Glomerular endothelial cell (primary cell): ENCODE results near the gene ASB12. TPM values are rescaled to one million over a fixed set of nuclear protein-coding genes. Genes with fewer than 3 reads are reported as not detected.
"Not testable (repeated sequence)": the region's sequence is repeated elsewhere in the genome, so short reads cannot be mapped to it uniquely, and the experiment has no call there.

Source experiments
- DNase-seq: peaks from one replicate; pipeline ENCODE4 v3.0.0-alpha.2; 2011; ENCODE audit warnings: low read depth, low spot score; ENCODE audit errors: extremely low read depth
- total RNA-seq: library from RNA; depleted of rRNA; stranded (reverse); fragments of >200 nt; gene quantifications from 2 replicates; pipeline ENCODE4 v1.2.3, GENCODE V29; 2015

The ASB12 gene, protein sequence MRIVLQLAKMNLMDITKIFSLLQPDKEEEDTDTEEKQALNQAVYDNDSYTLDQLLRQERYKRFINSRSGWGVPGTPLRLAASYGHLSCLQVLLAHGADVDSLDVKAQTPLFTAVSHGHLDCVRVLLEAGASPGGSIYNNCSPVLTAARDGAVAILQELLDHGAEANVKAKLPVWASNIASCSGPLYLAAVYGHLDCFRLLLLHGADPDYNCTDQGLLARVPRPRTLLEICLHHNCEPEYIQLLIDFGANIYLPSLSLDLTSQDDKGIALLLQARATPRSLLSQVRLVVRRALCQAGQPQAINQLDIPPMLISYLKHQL
- 2.0 TPM in 1 of 2 replicates, not detected in the other for total RNA-seq

DNA sequence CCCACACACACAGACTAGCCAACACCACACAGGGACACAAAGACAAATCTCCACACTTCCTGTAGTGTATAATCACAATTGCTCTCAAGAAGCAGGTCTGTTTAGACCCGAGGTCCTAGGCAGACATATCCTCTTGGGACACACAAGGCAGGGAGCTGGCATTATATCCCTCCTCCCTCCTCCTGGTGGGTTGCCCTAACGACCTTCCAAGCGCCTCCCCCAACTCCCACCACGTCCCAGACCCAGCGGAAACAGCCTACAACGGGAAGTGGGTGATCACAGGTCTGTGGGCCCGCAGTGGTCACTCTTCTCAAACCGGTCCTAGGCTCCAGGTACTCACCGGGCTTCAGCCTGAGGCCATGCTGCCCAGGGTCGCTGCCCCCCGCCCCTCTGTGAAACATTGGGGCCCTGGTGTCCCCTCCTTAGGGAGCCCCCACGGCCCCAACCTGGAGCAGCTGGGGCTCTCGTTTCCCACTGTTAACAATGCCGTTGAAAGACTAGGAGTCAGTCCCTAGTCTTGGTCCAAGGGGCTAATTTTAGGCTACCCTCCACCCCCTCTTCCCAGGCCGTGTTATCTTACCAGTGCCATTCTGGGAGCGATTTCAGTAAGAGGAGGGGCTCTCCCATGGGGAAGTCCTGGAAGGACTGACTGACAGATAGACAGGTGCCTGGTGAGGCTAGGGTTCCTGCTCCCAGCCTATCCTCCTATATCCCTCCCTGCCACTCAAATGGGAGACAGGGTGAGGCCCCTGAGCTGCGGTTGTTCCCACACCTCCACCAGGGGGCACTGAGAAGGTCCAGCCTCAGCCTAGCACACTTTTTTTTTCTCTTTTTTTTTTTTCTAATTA, at the start of gene ASB12:
Gene ASB12, minus strand, starts transcription at position 485 of the 848 bp plus-strand sequence. CDS start 4,957 bp downstream, outside the sequence.
- DNase-seq = no peak

DNA sequence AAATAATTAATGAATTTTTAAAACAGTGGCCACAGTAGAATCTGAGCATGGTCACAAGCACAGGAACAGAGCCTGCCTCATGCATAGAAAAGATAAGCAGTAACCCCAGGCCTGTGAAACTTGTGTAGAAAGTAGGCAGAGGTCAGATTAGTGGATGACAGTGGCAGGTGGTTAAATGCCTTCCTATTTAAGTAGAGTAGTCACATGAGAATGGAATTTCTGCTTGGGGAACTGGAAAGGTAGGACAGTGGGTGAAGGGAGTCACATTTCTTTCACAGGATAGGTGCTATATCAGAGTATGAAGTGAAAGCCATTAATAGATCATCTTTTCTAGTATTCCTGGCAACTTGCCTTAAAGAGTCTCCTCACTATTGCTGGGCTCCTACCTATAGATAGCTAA, 34.9 kb upstream of the ASB12 start:
- DNase-seq = no peak

DNA sequence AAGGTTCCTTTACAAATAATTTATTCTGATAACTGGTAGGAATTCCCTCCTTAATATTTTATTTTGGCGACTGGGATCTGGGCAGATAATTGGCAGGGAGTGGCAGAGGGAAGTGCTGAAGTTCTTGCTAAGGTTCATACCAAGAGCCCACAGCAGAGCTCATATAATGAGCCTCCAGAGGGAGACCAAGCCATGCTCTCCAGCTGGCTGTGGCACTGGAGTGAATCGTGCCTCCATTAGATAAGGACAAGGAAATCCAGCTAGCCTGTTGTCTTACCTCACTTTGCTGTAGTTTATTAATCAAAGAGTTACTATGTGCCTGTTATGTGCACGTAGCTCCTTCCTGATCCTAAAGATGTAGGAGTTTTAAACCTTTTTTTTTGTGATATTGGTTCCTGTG, 1.3 kb downstream of the ASB12 start:
- no peak for DNase-seq

DNA sequence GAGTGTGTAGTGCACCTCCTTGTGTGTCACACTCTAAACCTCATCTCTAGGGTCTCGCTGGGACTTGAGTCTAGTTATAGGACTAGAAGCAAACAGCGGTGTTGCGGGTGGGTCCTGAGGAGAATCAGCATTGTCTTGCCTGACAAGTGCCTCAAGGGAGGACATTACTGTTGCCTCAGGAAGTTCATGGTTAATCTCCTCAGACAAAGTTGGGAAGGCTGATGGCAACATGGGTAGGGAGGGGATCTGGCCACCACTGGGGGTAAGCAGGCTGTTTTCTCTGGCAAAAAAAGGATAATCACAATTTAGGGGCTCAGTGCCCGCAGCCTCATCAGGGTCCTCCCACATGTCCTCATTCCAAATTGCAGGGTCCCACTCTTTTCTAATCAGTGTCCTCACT, 12.4 kb downstream of the ASB12 start:
- no peak for DNase-seq

DNA sequence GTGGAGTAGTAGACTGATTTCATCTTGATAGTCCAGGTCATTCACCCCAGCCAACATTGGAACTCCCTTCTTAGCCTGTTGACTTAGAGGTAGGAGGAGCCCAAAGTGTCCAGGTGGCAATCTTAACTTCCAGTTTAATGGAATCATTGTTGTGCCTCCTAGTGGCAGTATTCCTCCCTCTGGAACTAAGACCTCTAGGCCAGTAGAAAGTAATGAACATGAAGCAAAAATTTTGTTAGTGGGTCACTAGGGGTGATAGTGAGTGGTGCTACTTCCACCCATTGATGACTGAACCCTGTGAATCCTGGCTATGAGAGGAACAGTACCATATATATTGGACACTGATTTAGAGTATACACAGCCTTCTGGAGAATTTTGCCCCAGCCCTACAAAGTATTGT, 16.4 kb downstream of the ASB12 start:
- not testable (repeated sequence) for DNase-seq

DNA sequence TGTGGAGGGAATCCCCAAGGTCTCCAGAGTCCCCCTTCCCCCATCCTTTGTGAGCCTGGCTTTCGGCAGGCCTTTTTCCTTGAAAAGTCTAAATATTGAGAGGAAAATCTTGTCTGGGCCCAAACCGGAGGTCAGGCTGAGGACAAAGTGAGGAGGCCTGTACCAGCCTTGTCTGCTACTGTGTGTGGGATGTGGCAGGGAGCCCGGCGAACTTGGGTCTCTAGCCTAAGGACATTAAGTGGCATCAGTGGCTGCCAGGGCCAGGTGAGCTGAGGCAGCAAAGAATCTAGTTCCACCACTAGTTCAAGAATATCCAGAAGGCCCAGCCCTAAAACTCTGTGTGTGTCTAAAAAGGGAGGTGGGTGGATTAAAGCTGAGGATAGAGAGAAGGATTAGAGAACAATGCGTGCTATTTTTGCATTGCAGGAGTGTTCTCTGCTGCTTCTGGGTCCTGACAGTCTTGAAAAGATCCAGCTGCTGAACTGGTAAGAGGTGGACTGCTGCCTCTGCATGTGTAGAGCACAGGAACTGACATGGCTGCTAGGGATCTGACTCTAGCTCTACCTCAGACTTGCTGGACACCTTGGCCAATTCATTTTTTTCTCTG, 23.7 kb downstream of the ASB12 start:
- DNase-seq = no peak

DNA sequence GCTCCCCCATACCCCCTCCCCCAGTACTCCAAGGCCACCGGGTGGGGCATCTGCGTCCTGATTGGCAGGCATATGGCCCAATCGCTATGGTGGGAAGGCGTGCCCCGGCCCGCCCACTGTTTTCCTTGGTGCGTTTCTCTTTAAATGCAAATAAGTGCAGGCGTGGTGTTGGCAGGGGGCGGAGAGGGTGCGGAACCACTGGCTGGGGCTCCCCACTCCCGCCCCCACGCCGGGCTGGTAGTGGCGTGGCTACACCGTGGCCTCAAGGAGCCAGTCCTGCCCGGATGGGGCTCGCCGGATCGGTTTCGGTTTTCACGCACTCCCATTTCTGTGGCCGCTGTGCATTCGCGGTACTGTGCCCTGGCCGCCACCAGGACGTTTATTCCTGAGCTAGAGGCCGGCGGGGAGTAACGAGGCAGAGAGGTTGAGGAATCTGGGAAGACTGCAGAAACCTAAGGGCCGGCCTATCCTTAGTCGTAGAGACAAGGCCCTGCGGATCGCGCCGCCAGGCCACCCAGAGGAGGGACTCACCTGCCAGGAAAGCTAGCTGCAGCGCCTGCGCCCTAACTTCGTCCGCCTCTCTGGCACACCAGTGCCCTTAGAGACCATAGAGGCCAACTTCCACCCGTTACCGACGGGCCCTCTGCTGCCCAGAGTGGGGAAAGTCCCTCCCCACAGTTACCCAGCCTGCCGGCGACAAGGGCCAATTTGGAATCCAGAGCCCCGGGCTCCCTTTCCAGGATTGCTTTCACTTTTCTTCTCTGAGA, 24.5 kb downstream of the ASB12 start:
- peak; percentile 42 for DNase-seq

DNA sequence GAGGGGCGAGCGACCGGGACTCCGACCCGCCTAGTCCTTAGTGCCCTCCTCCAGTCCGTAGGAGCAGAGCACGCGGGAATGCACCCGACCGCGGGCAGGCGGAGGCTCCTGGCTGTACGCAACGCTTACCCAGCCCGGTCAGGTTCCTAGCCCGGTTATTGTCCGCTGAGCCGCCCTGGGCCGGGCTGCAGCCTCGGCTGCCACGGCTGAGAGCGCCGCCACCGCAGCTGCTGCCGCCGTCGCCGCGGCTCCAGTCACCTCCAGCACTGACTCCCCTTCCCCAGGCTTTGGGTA, 25.0 kb downstream of the ASB12 start, which contains the start of gene AMER1:
Gene AMER1, minus strand, starts transcription at position 268 of the 294 bp plus-strand sequence. CDS start 12,422 bp downstream, outside the sequence.
- no peak for DNase-seq

DNA sequence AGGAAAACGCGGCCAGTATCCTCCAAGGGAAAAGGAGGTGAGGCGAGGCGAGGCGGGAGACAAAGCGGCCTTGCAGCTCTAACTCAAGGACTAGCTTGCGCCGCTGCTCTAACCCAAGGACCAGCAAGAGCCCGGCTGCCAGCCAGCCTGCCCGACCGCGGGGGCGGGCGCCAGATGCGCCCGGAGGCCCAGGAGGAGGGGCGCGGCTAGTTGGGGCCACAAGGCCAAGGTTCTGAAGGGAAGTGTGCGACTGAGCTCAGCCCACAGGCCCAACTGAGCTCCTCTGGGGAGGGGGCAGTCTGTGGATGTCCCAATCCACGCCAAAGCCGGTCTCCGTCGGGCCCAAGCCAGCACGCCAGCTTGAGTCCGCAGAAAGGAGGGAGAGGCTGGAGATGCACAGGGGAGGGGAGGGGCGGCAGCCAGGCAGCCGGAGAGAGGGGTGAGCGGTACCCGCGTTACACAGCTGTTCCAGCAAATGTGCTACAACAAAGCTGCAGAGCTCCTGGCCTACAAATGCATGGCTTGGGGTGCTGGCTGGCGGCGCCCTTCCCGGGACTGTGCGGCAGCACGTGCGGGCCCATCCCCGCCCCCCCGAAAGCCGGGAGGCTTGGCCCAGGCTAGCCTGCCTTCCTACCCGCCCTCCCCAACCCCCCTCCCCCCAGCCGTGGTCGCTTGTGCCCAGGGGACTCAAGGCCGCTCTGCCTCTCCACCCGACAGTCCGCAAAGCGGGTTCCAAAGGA, 25.5 kb downstream of the ASB12 start:
- no peak for DNase-seq

DNA sequence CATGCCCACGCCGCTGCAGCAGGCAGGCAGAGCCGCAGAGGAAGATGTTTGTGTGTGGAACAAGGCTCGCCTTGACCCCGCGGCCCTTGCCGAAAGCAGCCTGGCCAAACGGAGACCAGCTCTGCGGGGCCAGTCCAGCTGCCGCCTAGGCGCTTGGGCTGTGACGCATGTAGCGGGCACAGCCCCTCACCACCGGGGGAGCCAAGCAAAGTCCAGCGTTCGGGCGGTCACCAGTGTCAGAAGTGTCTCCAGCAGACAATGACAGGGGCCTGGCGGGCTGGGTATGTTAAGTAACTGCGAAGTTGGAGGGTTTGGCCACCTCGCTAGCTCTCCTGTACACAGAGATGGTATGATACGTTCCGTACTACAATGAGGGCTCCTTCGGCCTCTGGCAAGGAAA, 26.2 kb downstream of the ASB12 start:
- DNase-seq = no peak

DNA sequence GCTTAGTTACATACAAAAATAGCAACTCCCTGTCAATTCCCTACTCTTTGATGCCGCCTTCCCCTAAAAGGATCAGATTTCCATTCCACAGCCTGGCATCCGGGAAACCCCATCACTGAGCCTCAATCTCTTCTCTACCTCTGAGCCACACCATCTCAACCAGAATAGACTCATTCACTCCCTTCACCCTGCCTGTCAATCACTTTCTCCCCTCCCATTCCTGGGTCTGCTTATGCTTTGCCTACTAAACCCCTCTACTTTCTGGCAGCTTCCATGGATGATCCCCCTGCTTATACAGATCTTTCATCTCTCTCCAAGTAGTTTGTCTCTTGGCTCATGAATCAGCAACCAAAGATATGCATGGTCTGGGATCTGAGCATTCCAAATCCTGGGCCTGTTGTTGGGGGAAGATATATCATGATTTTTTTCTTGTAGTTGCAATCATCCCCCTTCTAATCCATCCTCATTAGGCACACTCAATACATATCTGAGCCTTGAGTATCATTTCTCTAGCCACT, 27.5 kb downstream of the ASB12 start:
- no peak for DNase-seq

DNA sequence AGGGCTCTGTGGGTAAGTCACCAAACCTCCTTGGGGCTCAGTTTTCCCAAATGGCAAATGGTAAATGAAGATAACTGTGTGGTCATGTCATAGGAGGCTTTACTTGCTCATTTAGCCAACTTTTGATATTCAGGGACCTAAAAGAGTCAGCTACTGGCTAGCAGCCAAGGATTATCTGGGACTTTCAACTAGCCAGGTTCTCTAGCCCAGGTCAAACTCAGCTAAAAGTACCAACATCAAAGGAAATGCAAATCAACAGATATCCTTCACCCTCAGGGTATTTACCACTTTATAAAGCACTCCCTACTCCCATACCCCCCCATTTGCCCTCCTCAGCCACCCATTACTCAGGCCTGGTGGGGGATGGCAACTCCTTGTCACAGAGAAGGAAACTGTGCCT, 32.4 kb downstream of the ASB12 start:
- no peak for DNase-seq

DNA sequence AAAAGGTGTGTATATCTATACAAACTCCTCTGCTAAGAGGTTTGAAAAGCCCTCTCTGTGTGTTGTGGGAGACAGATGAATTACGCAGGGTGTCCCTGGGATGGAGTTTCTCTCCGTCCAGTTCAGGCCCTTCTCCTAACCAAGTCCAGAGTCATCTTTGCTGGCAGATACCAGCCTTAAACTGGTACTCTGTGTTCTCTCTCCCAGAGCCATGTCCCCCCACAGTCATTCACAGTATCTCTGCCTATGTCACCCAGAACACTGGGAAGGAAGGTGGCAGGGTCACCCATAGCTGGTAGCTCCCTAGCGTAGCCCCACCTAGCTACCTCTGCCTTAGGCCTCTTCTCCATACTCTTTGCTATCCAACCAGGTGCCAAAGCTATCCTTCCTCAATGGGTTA, 33.8 kb downstream of the ASB12 start:
- DNase-seq = no peak

DNA sequence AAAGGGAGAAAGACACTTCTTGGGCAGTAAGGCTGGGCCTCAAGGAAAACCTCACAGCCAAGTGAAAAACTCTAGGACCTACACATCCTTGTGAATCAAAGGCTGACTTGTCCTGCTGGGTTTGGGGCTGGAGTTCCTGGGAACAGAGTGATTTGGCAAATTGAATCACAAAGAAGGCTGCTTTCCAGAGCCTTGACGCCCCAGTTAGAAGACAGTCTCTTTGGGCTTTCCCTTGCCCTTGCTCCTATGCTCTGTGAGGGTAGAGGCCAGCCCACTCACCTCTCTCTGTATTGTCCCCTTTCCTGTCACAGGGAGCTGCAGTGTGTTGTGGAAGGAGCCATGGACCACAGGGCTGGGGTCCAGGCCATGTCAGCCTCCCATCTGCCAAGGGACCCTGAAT, 34.5 kb downstream of the ASB12 start:
- DNase-seq = no peak

DNA sequence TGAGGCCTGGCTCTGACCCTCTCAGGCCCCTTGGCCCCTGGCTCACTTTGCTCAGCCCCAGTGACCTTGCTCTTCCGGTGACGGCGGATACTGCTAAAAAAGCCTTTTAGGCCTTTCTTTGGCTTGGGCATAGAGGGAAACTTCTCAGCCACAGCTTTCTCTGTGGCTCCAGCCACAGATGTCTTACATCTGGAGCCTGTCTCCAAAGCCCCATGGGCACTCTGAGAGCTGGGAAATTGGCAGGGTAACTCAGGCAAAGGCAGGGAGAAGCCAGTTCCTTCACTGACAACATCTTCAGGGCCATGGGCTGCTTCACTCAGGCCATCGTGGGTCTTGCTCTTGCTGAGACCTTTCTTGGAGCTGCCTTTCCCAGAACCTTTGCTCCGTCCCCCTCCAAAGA, 37.7 kb downstream of the ASB12 start:
- DNase-seq = no peak

DNA sequence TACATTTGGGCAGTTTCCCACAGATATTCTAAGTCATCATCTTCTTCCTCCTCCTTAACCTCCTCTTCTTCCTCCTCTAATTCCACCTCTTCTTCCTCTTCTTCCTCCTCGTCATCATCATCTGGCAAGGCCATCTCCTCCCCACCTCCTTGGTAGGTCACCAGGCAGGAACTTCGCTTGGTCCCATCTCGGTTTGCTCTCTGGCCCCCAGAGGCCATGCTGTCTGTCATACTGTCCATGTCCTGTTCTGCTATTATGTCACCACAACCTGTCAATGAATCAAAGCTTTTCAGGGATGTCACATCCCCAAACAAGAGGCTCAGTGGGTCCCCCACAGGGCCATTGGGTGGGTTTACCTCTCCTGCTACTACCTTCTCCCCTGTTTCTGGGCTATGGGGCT, 38.4 kb downstream of the ASB12 start:
- DNase-seq = no peak

DNA sequence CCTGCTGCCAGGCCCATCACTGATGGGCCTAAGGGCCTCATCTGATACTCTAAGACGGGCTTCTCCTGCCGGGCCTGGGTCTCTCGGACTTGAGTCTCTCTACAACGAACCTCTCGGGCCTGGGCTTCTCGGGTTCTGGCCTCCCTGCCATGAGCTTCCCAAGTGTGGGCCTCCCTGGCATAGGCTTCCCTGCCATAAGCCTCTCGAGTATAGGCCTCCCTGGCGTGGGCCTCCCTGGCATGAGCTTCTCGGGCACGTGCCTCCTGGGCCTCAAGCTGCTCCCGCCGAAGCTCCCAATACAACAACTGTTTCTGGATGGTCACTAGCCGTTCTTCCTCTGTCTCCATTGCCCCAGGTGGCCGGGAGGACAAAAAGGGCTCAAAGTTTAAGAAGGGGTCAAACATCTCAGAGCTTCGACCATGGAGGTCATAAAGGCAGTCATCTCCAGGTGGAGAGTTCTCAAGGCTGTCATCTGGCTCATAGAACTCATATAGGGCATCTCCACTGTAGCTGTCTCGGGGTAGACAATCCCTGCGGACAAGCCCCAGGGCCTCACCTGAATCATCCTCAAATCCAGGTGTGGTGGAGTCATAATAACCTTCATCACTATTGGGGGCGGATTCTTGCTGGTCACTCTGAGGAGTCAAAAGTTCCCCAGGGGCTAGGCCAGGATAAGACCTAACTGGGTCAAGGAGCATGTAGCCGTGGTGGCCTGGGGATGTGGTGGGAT, 39.0 kb downstream of the ASB12 start:
- DNase-seq = no peak

DNA sequence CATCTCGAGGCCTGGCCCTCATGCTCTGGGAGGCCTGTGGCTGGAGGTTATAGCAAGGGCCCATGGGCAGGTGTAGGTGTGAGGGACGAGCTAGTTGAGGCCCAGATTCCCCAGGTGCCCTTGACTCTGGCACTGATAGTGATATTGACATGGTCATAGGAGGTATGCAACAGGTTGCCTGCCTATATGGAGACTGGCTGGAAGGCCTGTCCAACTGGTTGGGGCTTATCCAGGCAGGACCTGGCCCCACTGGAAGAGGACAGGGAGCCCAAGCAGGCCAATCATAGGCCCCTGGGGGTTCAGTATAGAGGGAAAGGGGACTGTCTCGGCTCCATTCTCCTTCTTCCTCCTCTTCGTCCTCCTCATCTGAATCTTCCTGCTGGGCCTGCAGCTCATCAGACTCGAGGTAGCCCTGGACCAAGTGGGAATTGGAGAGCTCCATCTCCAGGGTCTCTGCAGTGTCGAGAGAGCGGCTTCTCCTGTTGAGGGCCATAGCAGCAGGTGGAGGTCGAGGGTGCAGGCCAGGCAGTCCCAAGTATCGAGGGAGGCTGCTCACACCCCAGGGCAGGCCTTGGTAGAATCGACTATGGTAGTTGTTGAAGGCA, 40.2 kb downstream of the ASB12 start:
- no peak for DNase-seq

DNA sequence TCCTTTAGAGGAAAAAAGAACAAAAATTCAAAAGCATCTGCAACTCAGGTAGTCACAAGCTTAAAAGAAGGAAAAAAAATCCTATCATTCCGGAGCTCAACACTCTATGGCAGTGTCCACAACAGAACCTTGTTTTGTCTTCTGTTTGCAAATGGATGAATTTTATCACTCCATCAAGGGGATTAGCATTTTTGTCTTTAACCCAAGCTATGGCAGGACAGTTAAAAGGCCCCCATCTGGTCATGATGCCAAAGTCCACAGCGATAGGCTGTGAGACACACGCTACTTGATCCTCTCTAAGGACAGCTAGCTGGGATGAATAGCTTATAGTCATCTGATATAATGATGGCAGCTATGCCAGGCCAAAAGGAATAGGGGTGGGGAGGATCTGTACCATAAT, 41.5 kb downstream of the ASB12 start:
- no peak for DNase-seq
